ENCODE results near the gene SCYL1. TPM values are rescaled to one million over a fixed set of nuclear protein-coding genes. Genes with fewer than 3 reads are reported as not detected.

The SCYL1 gene
- polyA plus RNA-seq, 1 donor (not counting 4 experiments of a cell fraction or from before 2014, with no cell fraction given), result 31.3 TPM

DNA sequence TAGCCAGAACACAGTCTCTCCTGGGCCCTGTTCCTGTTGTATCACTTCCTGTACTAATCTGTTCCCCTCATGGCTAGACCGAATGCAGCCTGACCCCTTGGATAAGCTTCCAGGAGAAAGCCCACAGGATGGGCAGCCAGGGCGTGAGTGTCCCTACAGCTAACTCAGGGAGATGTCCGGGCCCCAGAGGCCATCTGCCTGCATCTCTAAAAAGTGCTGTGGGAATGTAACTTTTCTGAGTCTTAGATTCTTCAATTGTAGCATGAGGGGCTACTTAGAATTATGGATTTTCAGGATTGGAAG lies 33.8 kb upstream of the SCYL1 start:
- FAIRE-seq, result no peak
- Histone ChIP-seq H3K4me1 (ENCODE audit: control insufficient read depth, extremely low read depth, insufficient read depth, low read length) (peaks cover 89% of the 10 kb centered on the region), H3K4me3 (ENCODE audit: control insufficient read depth in 2 of 3, extremely low read depth in 1 of 3, insufficient read depth in 2 of 3, low read depth in 1 of 3, low read length in 3 of 3) (no peak overlapping the region), H3K27ac (ENCODE audit: control insufficient read depth, insufficient read depth, low read length) (peak overlapping the region; percentile 94), H3K9me3 (ENCODE audit: control insufficient read depth, low read depth, low read length) (no peaks in the 10 kb centered on the region), H3K27me3 (ENCODE audit: control insufficient read depth, extremely low read depth, insufficient read depth, low read length) (no peaks in the 10 kb centered on the region), H3K79me2 (ENCODE audit: control insufficient read depth, insufficient read depth, low read length) (peaks cover 5% of the 10 kb centered on the region), H3K36me3 (ENCODE audit: control insufficient read depth in 2 of 2, extremely low read depth in 1 of 2, insufficient read depth in 2 of 2, low read length in 2 of 2) (no peaks in the 10 kb centered on the region), H3K9ac (ENCODE audit: control insufficient read depth, extremely low read depth, insufficient read depth, low read length) (peak overlapping the region; percentile 84), H3K9me1 (ENCODE audit: control insufficient read depth, extremely low read depth, insufficient read depth, low read length) (peaks cover 6% of the 10 kb centered on the region), H3K4me2 (ENCODE audit: control insufficient read depth, extremely low read depth, insufficient read depth, low read depth, low read length) (peak overlapping the region; percentile 78), H2AFZ (ENCODE audit: control insufficient read depth, low read length) (no peak overlapping the region), H4K20me1 (ENCODE audit: control insufficient read depth, extremely low read depth, insufficient read depth, low read length) (no peaks in the 10 kb centered on the region)
- TF ChIP-seq CTCF (optimal IDR thresholded peaks at IDR 0.05 in 1 of 3, IDR thresholded peaks at IDR 0.05 in 1 of 3, conservative IDR thresholded peaks at IDR 0.05 in 1 of 3; ENCODE audit: extremely low read depth in 1 of 3, insufficient read depth in 2 of 3, low read length in 3 of 3) (no peak), EZH2 (IDR thresholded peaks at IDR 0.05; ENCODE audit: low read length) (no peak)
- DNase-seq (ENCODE audit: low read depth, low spot score), result no peak
- dilution Hi-C loops (cut with MboI; ENCODE audit: extremely low pct_ligation_motif_present, low sequenced_read_pairs), result no loop called here

DNA sequence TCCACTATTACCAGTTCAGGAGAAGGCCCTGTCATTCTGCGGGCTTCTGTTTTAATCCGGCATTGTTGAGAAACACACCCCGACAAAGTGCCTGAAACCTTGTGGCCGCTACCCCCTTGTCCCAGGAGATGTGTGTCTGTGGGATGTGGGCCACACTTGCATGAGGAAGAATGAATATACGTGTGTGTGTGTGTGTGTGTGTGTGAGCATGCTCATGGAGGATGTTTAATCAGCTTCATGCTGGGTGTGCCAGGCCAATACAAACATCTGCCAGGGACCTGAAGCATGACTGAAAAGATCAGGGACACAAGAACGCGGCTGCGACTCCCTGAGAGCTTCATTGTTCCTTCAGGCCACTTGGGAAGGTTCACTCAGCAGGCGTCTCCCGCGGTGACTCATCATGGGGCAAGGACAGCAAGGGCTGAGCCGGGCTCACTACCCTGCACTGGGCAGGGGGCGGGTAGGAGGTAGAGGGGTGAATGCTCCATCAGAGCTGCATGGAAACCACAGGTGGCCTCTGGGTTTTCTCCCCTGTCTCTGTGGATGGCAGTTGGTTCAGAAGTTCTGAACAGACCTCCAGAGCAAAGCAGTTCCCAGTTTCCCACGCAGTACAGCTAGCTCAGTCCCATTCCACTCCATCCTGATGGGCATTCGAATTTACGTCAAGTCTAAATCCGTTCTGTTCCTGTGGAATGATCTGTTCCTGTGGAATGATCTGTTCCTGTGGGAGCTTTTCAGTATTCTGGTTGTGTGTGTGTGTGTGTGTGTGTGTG lies 33.1 kb upstream of the SCYL1 start:
- Histone ChIP-seq H3K9ac (ENCODE audit: control insufficient read depth, extremely low read depth, insufficient read depth, low read length) (peak overlapping the region; percentile 84), H3K36me3 (ENCODE audit: control insufficient read depth in 2 of 2, extremely low read depth in 1 of 2, insufficient read depth in 2 of 2, low read length in 2 of 2) (no peaks in the 10 kb centered on the region), H2AFZ (ENCODE audit: control insufficient read depth, low read length) (peak overlapping the region; percentile 24), H4K20me1 (ENCODE audit: control insufficient read depth, extremely low read depth, insufficient read depth, low read length) (no peaks in the 10 kb centered on the region), H3K4me1 (ENCODE audit: control insufficient read depth, extremely low read depth, insufficient read depth, low read length) (peaks cover 89% of the 10 kb centered on the region), H3K4me2 (ENCODE audit: control insufficient read depth, extremely low read depth, insufficient read depth, low read depth, low read length) (peak overlapping the region; percentile 78), H3K9me1 (ENCODE audit: control insufficient read depth, extremely low read depth, insufficient read depth, low read length) (peaks cover 5% of the 10 kb centered on the region), H3K27ac (ENCODE audit: control insufficient read depth, insufficient read depth, low read length) (peak overlapping the region; percentile 94), H3K9me3 (ENCODE audit: control insufficient read depth, low read depth, low read length) (no peaks in the 10 kb centered on the region), H3K27me3 (ENCODE audit: control insufficient read depth, extremely low read depth, insufficient read depth, low read length) (no peaks in the 10 kb centered on the region), H3K79me2 (ENCODE audit: control insufficient read depth, insufficient read depth, low read length) (peaks cover 9% of the 10 kb centered on the region), H3K4me3 (ENCODE audit: control insufficient read depth in 2 of 3, extremely low read depth in 1 of 3, insufficient read depth in 2 of 3, low read depth in 1 of 3, low read length in 3 of 3) (peak overlapping the region in 1 of 3 experiments; percentile 9)
- TF ChIP-seq CTCF (optimal IDR thresholded peaks at IDR 0.05 in 1 of 3, IDR thresholded peaks at IDR 0.05 in 1 of 3, conservative IDR thresholded peaks at IDR 0.05 in 1 of 3; ENCODE audit: extremely low read depth in 1 of 3, insufficient read depth in 2 of 3, low read length in 3 of 3), result no peak
- TF ChIP-seq EZH2 (IDR thresholded peaks at IDR 0.05; ENCODE audit: low read length), result no peak
- dilution Hi-C loops (cut with MboI; ENCODE audit: extremely low pct_ligation_motif_present, low sequenced_read_pairs), result no loop called here
- FAIRE-seq (no peak), DNase-seq (ENCODE audit: low read depth, low spot score) (no peak)
